ENCODE measurements around the gene BORCS8.
"Not testable (repeated sequence)": the region's sequence is repeated elsewhere in the genome, so short reads cannot be mapped to it uniquely, and the experiment has no call there.

BORCS8 gene

DNA sequence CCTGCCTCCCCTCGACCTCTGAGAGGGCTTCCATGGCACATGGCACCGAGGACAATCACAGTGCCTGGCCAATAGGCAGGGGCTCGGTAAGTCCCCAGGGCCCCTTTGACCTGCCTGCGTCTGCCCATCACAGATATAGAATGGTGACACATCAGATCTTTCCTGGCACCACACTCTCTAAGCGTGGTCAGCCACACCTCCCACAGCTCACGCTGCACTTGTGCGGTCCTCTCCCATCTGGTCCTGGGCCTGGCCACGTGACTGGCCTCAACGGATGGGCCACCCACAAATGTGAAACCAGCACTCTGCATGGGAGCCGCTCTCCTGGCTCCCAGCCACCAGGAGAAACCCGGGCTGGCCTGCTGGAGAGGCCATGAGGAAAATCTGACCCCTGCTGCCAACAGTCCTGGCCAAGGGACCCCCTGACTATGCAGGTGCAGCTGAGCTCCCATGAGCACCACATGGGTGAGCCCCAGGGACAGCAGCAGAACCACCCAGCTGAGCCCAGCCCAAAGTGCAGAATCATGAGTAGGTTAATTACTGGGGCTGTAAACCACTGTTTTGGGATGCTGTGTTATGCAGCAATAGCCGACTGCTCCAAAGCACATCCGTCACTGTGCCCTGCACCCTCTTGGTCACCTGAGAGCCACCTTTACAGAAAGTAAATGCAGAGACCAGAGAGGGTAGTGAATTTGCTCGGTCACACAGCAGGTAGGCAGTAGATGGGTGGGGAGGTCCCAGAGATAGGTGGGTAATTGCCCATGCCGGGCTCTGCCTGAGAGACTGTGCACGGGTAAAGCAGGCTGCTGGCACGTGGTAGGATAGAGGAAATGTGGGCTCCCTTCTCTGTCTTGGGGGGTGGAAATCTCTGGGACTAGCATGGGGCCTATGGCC lies 12.2 kb downstream of the BORCS8 start:
- DNase-seq = no peak

DNA sequence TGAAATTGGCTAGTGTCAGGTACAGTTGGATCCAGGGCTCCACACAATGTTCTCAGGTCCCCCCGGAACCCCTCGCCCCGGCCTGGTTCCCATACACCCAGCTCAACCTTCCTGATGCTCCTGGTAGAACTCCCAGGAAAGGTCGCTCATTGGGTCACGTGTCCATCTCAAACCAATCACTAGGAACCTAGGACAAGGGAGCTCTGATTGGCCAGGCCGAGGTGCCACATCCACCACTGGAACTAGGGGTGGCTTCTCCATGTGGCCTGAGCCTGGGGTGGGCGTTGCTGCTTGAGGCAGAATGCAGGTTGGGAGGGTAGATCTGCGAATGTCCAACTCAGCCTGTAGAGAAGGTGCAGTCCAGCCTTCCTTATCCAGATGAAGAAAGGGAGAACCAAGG lies 15.0 kb downstream of the BORCS8 start:
- no peak for DNase-seq

DNA sequence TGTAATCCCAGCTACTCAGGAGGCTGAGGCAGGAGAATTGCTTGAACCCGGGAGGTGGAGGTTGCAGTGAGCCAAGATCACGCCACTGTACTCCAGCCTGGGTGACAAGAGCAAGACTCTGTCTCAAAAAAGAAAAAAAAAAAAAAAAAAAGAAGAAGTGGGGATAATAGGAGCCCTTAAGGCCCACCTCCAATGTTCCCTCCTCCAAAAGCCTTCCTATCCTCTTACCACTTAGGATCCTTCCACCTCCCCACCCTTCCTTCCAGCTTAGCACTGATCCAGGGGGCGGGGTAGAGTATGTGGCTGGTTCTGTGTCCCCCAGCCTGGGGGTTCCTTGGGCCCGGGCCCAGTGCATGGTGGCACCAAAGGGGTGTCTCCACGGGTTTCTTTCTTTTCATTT lies 18.7 kb downstream of the BORCS8 start:
- DNase-seq = not testable (repeated sequence)

DNA sequence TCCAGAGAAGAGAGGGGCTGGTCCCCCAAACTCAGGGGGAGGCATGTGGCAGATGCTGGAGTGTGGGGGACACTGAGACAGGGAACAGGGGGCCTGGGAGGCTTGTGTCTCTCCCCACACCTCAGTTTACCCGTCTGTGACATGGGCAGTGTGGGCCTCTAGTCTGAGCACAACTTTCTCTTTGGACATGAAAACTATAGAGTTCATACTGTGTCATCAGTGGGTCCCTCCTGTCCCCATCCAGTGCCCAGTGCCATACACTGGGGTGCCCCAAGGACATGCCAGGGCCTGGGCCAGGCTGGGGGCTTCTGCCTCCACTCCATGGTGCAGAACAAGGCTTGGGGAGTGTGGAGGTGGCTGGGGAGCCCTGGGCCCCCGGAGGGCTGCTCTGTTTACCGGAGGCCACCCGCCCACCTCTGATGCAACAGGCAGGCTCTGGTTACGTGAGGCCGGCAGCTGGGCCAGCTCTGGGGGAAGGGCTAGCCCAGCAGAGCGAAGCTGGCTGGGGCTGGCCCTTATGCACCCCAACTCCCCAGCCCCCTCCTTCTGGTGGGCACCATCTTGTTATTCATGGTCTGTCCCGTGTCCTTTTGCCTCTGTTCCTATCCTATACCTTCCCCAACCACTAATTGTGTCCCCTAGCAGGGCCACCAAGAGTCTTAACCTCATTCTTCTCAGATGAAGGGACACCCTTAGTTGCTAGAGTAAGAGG lies 20.0 kb downstream of the BORCS8 start:
- DNase-seq = no peak

DNA sequence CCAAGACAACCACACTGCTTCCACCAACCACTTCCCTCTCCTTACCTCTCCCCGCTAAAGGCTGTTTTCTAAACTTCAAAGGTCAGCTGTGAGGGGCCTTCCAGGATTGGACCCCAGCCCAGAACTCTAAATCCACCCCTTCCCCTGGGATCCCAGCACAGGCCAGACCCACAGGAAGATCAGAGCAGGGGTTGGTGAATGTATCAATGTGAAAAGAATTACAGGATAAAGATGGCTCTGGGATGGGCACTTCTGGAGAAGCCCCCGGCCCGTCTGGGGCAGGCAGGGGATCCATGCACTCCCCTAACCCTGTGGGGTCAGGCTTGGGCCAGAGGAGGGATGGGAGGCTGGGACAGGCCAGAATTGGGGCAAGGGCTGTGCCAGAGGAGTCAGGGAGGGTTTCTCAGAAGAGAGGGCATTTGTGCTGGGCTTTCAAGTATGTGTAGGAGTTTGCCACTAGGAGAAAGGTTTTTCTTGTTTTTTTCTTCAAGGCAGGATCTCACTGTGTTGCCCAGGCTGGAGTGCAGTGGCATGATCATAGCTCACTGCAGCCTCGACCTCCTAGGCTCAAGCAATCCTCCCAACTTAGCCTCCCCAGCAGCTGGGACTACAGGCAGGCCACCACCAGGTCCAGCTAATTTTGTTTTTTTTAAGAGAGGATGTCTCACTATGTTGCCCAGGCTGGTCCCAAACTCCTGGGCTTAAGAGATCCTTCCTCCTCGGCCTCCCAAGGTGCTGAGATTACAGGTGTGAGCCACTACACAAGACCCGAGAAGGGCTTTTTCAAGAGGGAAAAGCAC lies 20.9 kb downstream of the BORCS8 start:
- DNase-seq = no peak

DNA sequence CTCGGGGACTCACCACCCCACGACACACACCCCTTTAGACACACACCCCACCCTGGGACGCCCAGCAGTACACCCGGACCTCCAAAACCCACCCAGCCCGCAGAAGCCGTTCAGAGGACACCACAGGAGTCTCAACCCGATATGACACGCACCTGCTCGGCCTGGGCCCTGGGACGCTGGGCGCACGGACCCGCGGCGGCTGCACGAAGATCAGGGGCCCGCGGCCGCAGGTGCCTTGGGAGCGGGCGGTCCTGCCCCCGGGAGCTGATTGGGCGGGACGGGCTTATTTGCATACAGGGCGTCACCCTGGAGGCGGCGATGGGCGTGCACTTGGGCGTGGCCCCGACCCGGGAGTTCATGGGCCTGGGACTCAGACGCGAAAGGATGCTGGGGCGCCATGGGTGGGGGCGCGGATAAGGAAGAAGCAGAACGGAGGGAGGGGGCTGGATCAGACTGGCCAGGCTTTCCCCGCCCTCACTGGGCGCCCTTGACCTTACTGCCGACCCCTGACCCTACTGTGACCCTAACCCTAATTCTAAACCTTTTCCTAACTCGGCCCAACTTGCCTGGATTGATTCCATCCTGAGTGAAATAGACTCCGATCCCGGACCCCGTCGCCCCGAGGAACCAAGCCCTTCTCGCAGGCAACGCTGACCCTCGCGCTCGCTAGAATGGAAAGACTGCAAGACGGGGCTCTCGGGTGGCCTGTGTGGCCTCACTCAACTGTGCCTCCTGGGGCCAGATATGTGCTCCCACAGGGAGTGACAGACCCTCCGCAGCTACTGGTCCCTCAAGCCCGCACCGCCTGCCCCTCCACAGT lies 21.7 kb downstream of the BORCS8 start, which contains the start of gene MEF2B:
Gene MEF2B, minus strand, starts transcription at position 211 of the 820 bp plus-strand sequence. CDS start 19,528 bp downstream, outside the sequence.
- peak; percentile 79 to 88 for DNase-seq

DNA sequence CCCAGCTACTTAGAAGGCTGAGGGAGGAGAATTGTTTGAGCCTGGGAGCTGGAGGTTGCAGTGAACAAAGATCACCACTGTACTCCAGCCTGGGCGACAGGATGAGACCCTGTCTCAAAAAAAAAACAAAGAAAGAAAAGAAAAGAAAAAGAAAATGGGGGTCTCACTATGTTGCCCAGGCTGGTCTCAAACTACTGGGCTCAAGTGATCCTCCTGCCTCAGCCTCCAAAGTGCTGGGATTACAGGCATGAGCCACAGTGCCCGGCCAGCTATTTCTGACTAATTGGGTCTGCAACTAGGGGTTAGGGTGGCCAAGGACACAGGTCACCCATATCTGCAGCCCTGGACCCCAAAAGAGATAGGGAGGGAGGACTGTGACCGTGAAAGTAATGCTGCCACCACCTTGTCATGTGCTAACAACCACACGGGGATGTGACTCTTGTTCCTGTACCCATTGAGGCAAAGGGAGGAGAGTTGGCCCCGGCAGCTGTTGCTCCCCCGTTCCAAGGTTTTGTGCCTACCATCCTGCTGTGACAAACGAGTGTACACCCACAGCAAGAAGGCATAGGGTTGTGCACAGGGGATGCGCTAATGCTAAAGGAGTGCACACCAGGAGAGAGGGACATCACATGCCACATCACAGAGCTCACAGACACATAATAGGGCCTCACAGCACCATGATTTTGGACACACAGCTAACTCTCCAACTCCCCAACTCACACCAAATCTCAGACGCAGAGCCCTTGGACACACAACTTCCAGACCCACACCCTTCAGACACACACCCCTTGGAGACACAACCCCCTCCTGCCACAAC lies 22.5 kb downstream of the BORCS8 start:
- DNase-seq = no peak

DNA sequence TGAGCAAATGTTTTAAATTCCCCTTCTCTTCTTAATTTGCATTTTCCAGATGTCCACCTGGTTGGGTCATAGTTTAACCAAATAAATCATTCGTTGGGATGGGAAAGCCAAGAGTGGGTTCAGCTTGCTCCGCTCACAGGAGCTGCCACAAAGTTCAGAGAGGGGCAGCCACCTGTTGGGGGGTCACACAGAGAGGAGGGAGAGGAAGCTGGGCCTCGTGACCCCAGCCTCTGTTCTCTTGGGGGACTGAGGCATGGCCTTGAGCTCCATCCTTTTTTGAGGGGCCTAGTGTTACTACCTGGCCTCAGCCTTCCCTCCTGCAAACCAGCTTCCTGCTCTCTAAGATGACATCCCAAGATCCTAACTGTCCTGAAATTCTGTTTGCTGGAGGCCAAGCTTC lies 24.3 kb downstream of the BORCS8 start:
- no peak for DNase-seq

DNA sequence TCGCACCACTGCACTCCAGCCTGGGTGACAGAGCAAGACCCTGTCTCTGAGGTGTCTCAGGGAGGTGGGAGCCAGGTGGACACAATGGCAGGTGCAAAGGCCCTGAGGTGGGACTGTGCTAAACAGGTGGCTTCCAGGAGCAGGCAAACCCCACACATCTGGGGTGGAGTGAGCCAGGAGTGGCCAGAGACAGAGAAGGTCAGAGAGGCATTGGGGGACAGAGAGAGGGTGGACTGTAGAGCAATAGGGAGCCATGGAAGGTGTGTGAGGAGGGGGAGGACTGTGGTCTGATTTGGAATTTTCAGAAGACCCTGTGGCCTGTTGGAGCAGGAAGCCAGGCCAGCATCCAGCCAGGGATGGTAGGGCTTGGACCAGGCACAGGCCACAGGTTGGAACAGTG lies 26.6 kb downstream of the BORCS8 start:
- DNase-seq = no peak

DNA sequence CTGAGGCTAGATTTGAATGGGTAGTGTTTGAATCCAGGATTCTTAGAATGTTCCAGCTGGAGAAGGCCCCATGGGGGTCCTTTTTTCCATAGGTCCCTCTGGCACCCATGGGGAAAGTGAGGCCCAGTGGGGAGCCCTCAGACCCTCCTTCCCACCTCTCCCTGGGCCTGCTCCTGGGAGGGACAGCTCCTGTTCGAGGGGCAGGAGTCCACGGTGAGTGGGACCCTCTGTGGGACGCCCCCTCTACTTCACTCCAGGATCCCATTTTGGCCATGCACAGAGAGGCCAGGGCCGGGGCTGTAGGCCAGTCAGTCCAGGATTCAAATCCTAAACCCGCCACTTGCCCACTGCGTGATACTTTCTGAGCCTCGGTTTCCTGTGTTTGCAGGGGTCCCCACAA lies 29.5 kb downstream of the BORCS8 start:
- DNase-seq = no peak

DNA sequence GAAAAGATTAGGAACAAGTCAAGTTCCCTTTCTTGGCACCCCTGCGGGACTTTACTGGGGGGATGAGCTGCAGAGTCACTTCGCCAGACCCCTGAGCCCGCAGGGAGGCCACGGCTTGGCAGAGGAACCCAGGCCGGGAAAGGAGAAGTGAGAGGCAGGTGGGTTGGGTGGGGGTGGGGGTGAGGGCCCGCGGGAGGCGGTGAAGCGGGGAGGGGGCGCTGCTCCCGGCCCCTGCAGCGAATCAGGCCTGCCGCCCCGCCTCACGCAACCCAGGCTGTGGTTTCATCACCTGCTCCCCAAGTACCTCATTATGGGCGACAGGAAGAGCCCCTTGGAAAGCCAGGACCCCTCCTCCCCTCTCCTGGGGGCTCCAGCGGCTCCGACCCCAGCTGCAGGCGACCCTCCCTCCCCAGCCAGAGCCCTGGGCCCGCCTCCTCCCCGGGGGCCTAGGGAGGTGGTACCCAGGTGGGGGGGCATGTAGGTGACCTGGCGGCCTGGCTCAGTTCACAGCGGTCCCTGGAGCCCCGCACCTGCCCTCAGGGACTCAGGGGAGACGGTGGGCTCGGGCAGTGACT lies 31.4 kb downstream of the BORCS8 start:
- DNase-seq = no peak

DNA sequence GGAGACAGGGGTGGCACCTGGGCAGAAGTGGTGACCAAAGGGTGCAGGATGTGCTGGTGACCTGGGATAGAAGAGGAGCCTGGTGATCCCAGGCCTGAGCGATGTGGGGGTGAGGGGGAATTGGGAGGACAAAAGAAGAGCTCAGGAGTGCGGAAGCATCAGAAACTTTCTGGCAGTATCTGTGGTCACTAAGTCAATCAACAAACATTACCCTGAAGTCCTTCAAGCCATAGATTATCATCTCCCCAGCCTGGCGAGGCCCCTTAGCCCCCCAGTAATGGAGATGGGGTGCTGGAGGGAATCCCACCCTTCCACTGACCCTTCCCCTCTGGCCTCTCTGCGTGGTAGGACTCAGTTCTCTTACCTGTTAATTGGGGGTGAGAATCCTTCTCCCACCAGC lies 32.4 kb downstream of the BORCS8 start:
- no peak for DNase-seq

DNA sequence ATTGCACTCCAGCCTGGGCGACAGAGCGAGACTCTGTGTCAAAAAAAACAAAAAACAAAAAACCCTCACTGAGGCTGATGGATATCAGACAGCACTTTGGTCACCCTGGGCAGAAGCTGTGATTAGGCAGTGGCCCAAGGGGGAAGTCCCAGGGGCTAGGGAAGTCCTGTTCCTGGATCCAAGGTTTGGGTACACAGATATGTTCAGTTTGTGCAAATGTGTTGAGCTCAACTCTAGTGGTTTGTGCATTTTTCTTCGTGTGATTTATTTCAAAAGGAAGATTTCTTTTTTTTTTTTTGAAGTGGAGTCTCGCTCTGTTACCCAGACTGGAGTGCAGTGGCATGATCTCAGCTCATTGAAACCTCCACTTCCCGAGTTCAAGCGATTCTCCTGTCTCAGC lies 34.1 kb downstream of the BORCS8 start:
- no peak for DNase-seq

DNA sequence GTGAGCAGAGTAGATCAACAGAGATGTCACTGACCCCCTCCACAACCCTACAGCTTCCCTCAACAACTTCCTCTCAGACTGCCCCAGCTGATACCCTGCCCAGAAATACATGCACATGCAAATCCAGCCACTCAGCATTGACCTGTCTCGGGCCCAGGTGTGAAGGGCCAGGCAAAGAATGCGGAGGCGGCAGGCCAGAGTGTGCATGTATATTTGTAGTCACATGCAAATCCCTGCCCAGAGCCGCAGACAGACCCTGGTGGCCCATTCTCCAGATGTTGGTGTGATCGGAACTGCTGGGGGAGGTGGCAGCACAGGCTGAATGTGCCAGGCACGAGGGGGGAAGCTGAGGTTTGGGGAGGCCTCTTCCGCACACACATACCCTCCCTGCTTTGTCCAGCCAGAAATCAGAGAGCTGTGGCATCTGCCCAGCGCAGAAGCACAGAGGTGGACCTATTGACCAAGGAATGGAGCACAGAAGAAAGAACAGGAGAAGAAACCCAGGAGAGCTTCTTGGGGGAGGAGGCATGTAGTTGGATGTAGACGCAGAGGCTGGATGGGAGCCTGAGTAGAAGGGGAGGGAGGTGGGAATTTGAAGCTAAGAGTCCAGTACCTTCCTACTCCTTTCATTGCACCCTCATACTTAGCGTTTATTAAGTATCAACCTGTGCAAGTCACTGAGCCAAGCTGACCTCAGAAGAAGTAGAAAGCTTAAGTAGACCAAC lies 36.3 kb downstream of the BORCS8 start:
- no peak for DNase-seq

DNA sequence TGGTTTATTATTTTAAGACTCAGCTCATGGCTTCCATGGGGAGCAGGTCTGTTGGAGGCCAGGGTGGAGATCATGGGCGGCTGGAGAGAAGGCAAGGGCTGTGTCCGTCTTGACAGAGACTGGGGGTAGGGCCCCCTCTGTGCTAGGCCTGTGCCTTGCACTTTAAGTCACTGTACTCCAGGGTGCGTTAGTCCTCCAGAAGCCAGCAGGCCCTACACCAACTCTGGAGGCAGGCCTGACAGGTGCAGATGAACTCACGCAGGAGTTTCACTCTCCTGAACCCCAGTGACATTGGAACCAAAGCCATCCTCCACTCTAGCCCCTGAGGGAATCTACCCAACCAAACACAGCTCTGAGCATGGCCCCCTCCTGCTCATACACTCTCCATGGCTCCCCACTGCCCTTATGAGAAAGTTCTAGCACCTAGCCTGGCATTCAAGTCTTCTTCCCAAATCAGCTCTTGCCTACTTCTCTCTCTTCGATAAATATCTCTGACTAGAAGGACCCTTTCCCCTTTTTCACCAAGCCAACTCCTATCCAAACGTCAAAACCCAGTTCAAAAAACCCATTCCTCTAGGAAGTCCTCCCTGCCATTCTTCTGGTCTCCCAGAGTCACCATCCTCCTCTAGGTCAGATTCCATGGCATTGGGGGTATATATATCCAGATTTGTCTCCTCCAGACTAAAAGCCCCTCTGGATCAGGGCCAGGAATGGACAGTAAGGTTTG lies 37.0 kb downstream of the BORCS8 start:
- DNase-seq = no peak

DNA sequence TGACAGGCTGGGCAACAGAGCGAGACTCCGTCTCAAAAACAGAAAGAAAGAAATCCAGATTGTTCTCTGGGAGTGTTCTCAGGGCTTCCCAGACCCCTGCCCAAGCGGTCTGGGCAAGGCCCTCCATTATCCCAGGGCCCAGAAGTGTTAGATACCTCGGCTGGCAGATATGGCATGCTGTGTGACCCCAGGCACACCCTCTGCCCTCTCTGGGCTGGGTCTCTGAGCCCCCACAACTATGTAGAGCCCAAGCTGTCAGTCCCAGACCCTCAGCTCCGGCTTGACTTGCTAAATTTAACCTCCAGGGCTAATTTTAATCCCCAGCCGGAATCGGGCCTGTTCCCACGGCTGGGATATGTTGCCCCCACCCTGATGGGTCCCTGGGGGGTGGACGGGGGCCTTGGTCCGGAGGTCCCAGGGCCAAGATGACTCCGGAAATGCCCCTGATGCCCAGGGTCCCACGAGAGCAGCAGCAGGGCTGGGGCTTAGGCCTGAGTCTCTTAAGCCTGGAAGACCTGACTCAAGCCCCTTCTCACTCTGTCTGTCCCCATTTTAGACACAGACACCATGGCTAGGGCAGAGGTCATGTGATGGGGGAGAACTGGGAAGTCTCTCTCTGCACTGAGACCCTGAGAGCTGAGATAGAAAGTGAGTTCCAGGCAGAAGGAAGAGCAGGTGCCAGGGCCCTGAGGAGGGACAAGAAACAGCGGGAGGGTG lies 39.1 kb downstream of the BORCS8 start:
- no peak for DNase-seq

DNA sequence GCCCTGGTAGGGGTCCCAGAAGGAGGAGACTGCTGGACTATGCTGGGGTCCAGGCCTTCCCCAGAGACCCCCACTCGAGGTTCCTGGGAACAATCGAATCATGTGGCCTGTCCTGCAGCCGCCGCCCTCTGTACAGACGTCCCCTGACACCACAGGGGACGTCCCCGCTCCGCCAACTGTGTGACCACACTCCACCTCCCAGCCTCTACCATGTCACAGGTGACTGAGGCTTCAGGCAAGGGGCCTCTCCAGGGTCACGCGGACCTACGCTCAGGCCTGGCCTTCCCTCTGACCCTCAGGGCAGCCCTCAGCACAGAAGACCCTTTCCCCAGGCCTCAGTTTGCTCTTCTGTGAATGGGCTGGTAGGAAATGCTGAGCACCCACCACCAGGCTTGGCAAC lies 40.5 kb downstream of the BORCS8 start:
- no peak for DNase-seq

DNA sequence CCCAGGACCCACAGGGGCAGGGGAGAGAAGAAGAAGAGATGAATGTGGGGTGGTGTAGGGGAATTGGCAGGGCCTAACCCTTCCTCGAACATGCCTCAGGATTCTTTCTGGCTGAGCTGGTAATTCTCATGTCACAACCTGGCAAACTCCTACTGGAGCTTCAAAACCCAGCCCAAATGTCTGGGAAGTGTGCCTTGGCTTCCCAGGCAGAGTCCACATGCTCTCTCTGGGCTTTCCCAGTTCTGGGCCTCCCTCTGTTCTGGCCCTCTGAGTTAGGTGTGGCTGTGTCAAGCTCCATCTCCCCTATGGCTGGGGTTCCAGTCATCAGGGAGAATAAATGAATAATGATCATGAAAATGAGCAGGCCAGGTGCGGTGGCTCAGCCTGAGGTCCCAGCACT lies 42.5 kb downstream of the BORCS8 start:
- DNase-seq = no peak

DNA sequence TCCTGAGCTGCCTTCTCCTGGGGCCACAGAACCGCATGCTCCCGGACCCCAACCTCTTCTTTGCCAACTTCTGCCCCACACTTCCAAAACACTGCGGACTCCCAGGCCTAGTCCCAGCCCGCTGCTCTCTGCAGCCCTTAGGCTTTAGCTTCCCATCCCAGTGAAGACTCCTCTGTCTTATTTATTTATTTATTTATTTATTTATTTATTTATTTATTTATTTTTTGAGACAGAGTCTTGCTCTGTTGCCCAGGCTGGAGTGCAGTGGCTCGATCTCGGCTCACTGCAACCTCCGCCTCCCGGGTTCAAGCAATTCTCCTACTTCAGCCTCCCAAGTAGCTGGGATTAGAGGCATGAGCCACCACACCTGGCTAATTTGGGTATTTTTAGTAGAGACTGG lies 43.4 kb downstream of the BORCS8 start:
- DNase-seq = not testable (repeated sequence)
